ENCODE data around the gene PPP1R9B.

The PPP1R9B gene

GRCh38 chr17:50189550-50190292 lies 39.2 kb upstream of the PPP1R9B start:
- Mint-ChIP-seq H3K27me3 (no peaks in the 10 kb centered on the region), H3K4me1 (peaks cover 23% of the 10 kb centered on the region), H3K4me3 (no peak overlapping the region), H3K27ac (peak overlapping the region in 1 of 2 donors; percentile 77), H3K9me3 (no peaks in the 10 kb centered on the region)
- DNase-seq, result no peak
- ATAC-seq, result no peak

GRCh38 chr17:50188921-50189549 lies 38.6 kb upstream of the PPP1R9B start:
- DNase-seq (no peak), ATAC-seq (no peak)
- no peaks in the 10 kb centered on the region for H3K27me3 Mint-ChIP-seq
- H3K4me1 Mint-ChIP-seq, result peaks cover 23% of the 10 kb centered on the region
- H3K27ac Mint-ChIP-seq, result no peak overlapping the region
- H3K4me3 Mint-ChIP-seq, result no peak overlapping the region
- H3K9me3 Mint-ChIP-seq, result no peaks in the 10 kb centered on the region

GRCh38 chr17:50188531-50188920 lies 38.0 kb upstream of the PPP1R9B start:
- no peak overlapping the region for H3K4me3 Mint-ChIP-seq
- peaks cover 23% of the 10 kb centered on the region for H3K4me1 Mint-ChIP-seq
- H3K27me3 Mint-ChIP-seq, result no peaks in the 10 kb centered on the region
- ATAC-seq (no peak), DNase-seq (no peak)
- no peak overlapping the region for H3K27ac Mint-ChIP-seq
- no peaks in the 10 kb centered on the region for H3K9me3 Mint-ChIP-seq

- Mint-ChIP-seq H3K27me3 (no peaks in the 10 kb centered on the region), H3K4me3 (no peak overlapping the region), H3K4me1 (peaks cover 23% of the 10 kb centered on the region), H3K27ac (no peak overlapping the region), H3K9me3 (no peaks in the 10 kb centered on the region)
- ATAC-seq (no peak), DNase-seq (no peak)
Observed at GRCh38 chr17:50187751-50188530, 37.5 kb upstream of the PPP1R9B start.

GRCh38 chr17:50187394-50187725 lies 36.9 kb upstream of the PPP1R9B start:
- no peak for ATAC-seq
- Mint-ChIP-seq H3K27ac (no peak overlapping the region), H3K4me1 (peaks cover 20% of the 10 kb centered on the region), H3K4me3 (no peak overlapping the region), H3K9me3 (no peaks in the 10 kb centered on the region), H3K27me3 (no peaks in the 10 kb centered on the region)
- no peak for DNase-seq

GRCh38 chr17:50186661-50187393 lies 36.4 kb upstream of the PPP1R9B start:
- no peaks in the 10 kb centered on the region for H3K27me3 Mint-ChIP-seq
- no peaks in the 10 kb centered on the region for H3K9me3 Mint-ChIP-seq
- DNase-seq, result no peak
- peaks cover 18% of the 10 kb centered on the region for H3K4me1 Mint-ChIP-seq
- H3K4me3 Mint-ChIP-seq, result no peak overlapping the region
- H3K27ac Mint-ChIP-seq, result peak overlapping the region in 1 of 2 donors; percentile 37
- no peak for ATAC-seq

- ATAC-seq (no peak), DNase-seq (no peak)
- Mint-ChIP-seq H3K4me1 (peaks cover 18% of the 10 kb centered on the region), H3K9me3 (no peaks in the 10 kb centered on the region), H3K27me3 (no peaks in the 10 kb centered on the region), H3K4me3 (no peak overlapping the region), H3K27ac (peak overlapping the region in 1 of 2 donors; percentile 14)
Observed at GRCh38 chr17:50185631-50186471, 35.4 kb upstream of the PPP1R9B start.

- Mint-ChIP-seq H3K4me3 (no peak overlapping the region), H3K9me3 (no peaks in the 10 kb centered on the region), H3K4me1 (peaks cover 18% of the 10 kb centered on the region), H3K27me3 (no peaks in the 10 kb centered on the region), H3K27ac (no peak overlapping the region)
- DNase-seq (no peak), ATAC-seq (no peak)
Observed at GRCh38 chr17:50184611-50185398, 34.3 kb upstream of the PPP1R9B start.

- no peaks in the 10 kb centered on the region for H3K9me3 Mint-ChIP-seq
- ATAC-seq, result no peak
Observed at GRCh38 chr17:50184064-50184463, 33.6 kb upstream of the PPP1R9B start.

GRCh38 chr17:50183421-50183994 lies 33.0 kb upstream of the PPP1R9B start:
- H3K9me3 Mint-ChIP-seq, result no peaks in the 10 kb centered on the region
- peak overlapping the region; percentile 38 to 47 for H3K4me3 Mint-ChIP-seq
- DNase-seq (no peak), ATAC-seq (no peak)
- H3K27ac Mint-ChIP-seq, result peak overlapping the region in 1 of 2 donors; percentile 4
- no peaks in the 10 kb centered on the region for H3K27me3 Mint-ChIP-seq
- H3K4me1 Mint-ChIP-seq, result peaks cover 20% of the 10 kb centered on the region

More at GRCh38 chr17:50184064-50184463, 33.6 kb upstream of the PPP1R9B start:
- peaks cover 18% of the 10 kb centered on the region for H3K4me1 Mint-ChIP-seq
- peak overlapping the region in 1 of 2 donors; percentile 4 for H3K27ac Mint-ChIP-seq
- H3K4me3 Mint-ChIP-seq, result peak overlapping the region in 1 of 2 donors; percentile 47
- no peaks in the 10 kb centered on the region for H3K27me3 Mint-ChIP-seq
- no peak for DNase-seq

GRCh38 chr17:50182783-50183420 lies 32.4 kb upstream of the PPP1R9B start:
- H3K27ac Mint-ChIP-seq, result no peak overlapping the region
- H3K27me3 Mint-ChIP-seq, result no peaks in the 10 kb centered on the region
- H3K4me1 Mint-ChIP-seq, result peaks cover 26% of the 10 kb centered on the region
- H3K9me3 Mint-ChIP-seq, result no peaks in the 10 kb centered on the region
- DNase-seq (no peak), ATAC-seq (no peak)
- H3K4me3 Mint-ChIP-seq, result peak overlapping the region in 1 of 2 donors; percentile 36

- ATAC-seq (no peak), DNase-seq (no peak)
- Mint-ChIP-seq H3K27ac (peak overlapping the region in 1 of 2 donors; percentile 3), H3K4me3 (no peak overlapping the region), H3K27me3 (no peaks in the 10 kb centered on the region), H3K9me3 (no peaks in the 10 kb centered on the region), H3K4me1 (peaks cover 28% of the 10 kb centered on the region)
Observed at GRCh38 chr17:50181591-50182560, 31.4 kb upstream of the PPP1R9B start.
